ENCODE data around the gene MVB12B.

MVB12B gene

GRCh38 chr9:126408004-126408403, 81.4 kb downstream of the MVB12B start:
- no peak for DNase-seq (ENCODE audit: low read depth)

- DNase-seq (ENCODE audit: low read depth) = no peak
These were observed 83.6 kb downstream of the MVB12B start for GRCh38 chr9:126410229-126410628.

GRCh38 chr9:126411225-126411947, 84.8 kb downstream of the MVB12B start:
- no peak for DNase-seq (ENCODE audit: low read depth)

GRCh38 chr9:126411948-126412284, 85.3 kb downstream of the MVB12B start:
- DNase-seq (ENCODE audit: low read depth) = no peak

GRCh38 chr9:126412905-126413304, 86.3 kb downstream of the MVB12B start:
- no peak for DNase-seq (ENCODE audit: low read depth)

- DNase-seq (ENCODE audit: low read depth) = no peak
These were observed 86.9 kb downstream of the MVB12B start for GRCh38 chr9:126413391-126414068.

- DNase-seq (ENCODE audit: low read depth) = no peak
These were observed 89.2 kb downstream of the MVB12B start for GRCh38 chr9:126415741-126416370.

GRCh38 chr9:126417043-126417442, 90.4 kb downstream of the MVB12B start:
- no peak for DNase-seq (ENCODE audit: low read depth)

GRCh38 chr9:126417684-126418083, 91.1 kb downstream of the MVB12B start:
- DNase-seq (ENCODE audit: low read depth) = no peak

GRCh38 chr9:126418608-126419007, 92.0 kb downstream of the MVB12B start:
- no peak for DNase-seq (ENCODE audit: low read depth)

- no peak for DNase-seq (ENCODE audit: low read depth)
These were observed 92.8 kb downstream of the MVB12B start for GRCh38 chr9:126419475-126419874.

- DNase-seq (ENCODE audit: low read depth) = no peak
These were observed 93.5 kb downstream of the MVB12B start for GRCh38 chr9:126420135-126420534.

- DNase-seq (ENCODE audit: low read depth) = no peak
These were observed 94.3 kb downstream of the MVB12B start for GRCh38 chr9:126420643-126421564.

GRCh38 chr9:126421567-126422428, 95.2 kb downstream of the MVB12B start:
- no peak for DNase-seq (ENCODE audit: low read depth)

- DNase-seq (ENCODE audit: low read depth) = no peak
These were observed 96.7 kb downstream of the MVB12B start for GRCh38 chr9:126423142-126423915.

- DNase-seq (ENCODE audit: low read depth) = no peak
These were observed 97.2 kb downstream of the MVB12B start for GRCh38 chr9:126423916-126424185.

GRCh38 chr9:126424511-126424910, 97.9 kb downstream of the MVB12B start:
- DNase-seq (ENCODE audit: low read depth) = no peak

- no peak for DNase-seq (ENCODE audit: low read depth)
These were observed 102.0 kb downstream of the MVB12B start for GRCh38 chr9:126428534-126429175.

- no peak for DNase-seq (ENCODE audit: low read depth)
These were observed 102.6 kb downstream of the MVB12B start for GRCh38 chr9:126429190-126429589.

- DNase-seq (ENCODE audit: low read depth) = no peak
These were observed 103.5 kb downstream of the MVB12B start for GRCh38 chr9:126430124-126430523.

Measured in activated gamma-delta T cell treated with anti-CD3 and anti-CD28 coated beads, Interleukin-2, amount 50 U/mL, for 16 hours (primary cell).